Spleen (tissue), 7 donors: ENCODE data around the gene SNX22.

ENCODE experiments used
- POLR2A ChIP-seq, 3 donors: fragments of 450-650 bp; IDR thresholded peaks; one replicate each; pipeline ENCODE4 v1.5.1; 2017; ENCODE audit warnings: antibody characterized with exemption in 3 of 3, mild to moderate bottlenecking in 1 of 3
- POLR2AphosphoS5 ChIP-seq, 3 donors: sonication (generic); formaldehyde crosslinking; IDR thresholded peaks; one replicate each; pipeline ENCODE4 v1.5.1; 2017; ENCODE audit warnings: antibody characterized with exemption in 3 of 3
- TF ChIP-seq, protein P1 (sequence below), 11 experiments: fragments of 200-600 bp in 7 of 11; fragments of 450-650 bp in 4 of 11; sonication (generic) in 4 of 11; IDR thresholded peaks in 8 of 11; conservative IDR thresholded peaks in 3 of 11; 1 replicate in 7 of 11; 2 replicates in 4 of 11; pipeline versions ENCODE4 v1.4.0 to v1.8.0; 2016 to 2021; ENCODE audit warnings: antibody characterized with exemption in 11 of 11, inconsistent platforms in 4 of 11, mild to moderate bottlenecking in 1 of 11
- donor health status: DM: no; HTN: no; CAD: no; lungs with moderate emphysema.
- donor health status: DM: no; HTN: no; CAD: no.
- donor health status: DM: no; HTN: no; CAD: no.

DNA sequence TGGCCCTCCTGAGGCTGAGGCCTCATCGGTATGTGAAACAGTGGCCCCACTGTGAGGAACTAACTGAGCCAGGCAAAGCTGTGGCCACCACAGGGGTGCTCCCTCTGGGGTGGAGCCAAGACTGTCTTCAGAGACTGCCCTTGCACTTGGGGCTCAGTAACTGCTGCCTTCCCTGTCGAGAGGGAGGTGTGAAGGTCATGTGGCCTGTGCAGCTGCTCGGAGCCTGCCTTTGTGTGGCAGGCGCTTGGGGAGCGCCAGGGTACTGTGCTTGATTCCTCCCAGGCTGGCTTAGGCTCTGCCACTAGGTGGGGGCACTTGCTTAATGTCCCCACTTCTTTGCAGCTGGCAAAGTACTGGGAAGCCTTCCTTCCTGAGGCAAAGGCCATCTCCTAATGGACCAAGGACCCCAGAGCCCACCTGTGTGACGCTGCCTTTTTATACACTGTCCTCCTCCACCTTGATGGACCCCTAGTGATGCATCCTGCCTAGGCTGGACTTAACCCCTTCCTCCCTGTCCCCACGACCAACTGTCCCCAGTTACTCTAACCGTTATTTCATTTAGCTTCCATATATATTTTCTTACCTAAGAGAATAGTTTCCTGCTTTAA, 14.2 kb upstream of the SNX22 start:
- TF ChIP-seq POLR2AphosphoS5 (IDR thresholded peaks at IDR 0.05) (peak; percentile 40 to 66 (median 66)), POLR2A (IDR thresholded peaks at IDR 0.05) (no peak)
- TF ChIP-seq, protein P1, sequence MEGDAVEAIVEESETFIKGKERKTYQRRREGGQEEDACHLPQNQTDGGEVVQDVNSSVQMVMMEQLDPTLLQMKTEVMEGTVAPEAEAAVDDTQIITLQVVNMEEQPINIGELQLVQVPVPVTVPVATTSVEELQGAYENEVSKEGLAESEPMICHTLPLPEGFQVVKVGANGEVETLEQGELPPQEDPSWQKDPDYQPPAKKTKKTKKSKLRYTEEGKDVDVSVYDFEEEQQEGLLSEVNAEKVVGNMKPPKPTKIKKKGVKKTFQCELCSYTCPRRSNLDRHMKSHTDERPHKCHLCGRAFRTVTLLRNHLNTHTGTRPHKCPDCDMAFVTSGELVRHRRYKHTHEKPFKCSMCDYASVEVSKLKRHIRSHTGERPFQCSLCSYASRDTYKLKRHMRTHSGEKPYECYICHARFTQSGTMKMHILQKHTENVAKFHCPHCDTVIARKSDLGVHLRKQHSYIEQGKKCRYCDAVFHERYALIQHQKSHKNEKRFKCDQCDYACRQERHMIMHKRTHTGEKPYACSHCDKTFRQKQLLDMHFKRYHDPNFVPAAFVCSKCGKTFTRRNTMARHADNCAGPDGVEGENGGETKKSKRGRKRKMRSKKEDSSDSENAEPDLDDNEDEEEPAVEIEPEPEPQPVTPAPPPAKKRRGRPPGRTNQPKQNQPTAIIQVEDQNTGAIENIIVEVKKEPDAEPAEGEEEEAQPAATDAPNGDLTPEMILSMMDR (IDR thresholded peaks at IDR 0.05 in 8 of 11, conservative IDR thresholded peaks at IDR 0.05 in 3 of 11): peak in 7 of 11 experiments; percentile 9 to 35 (median 25)
